SK-N-SH (cell line): Measurements from ENCODE around the gene PRKCB. TPM values are rescaled to one million over a fixed set of nuclear protein-coding genes. Genes with fewer than 3 reads are reported as not detected.

Source experiments
- CTCF ChIA-PET: fragments of 300-600, 350-600 bp; formaldehyde crosslinking; extraction: SDS; loops from one replicate; lab custom pipeline; 2021; lab: Yijun Ruan, JAX
- POLR2A ChIA-PET: fragments of 350-600 bp; sonication (Branson Sonifier 250); formaldehyde crosslinking; extraction: SDS; loops from one replicate; lab custom pipeline; 2020; ENCODE audit warnings: antibody characterized with exemption, inconsistent platforms; lab: Yijun Ruan, JAX
- DNase-seq: peaks from one replicate; pipeline ENCODE4 v3.0.0; 2012
- H2AFZ ChIP-seq: fragments of 200-600 bp; sonication (generic); 2 replicates; pipeline ENCODE4 v1.8.1; 2016; ENCODE audit warnings: antibody characterized with exemption, mild to moderate bottlenecking, low read depth
- H3F3A ChIP-seq: fragments of 200-600 bp; sonication (generic); replicated peaks from 2 replicates; pipeline ENCODE3; 2016; ENCODE audit warnings: antibody characterized with exemption, mild to moderate bottlenecking; ENCODE audit not compliant: insufficient read depth
- H3K27ac ChIP-seq, 2 experiments: fragments of 200-500 bp in 1 of 2; fragments of 200-600 bp in 1 of 2; sonication (Bioruptor generic) in 1 of 2; sonication (generic), shearing (Covaris generic) in 1 of 2; 2 replicates each; pipeline versions ENCODE4 v1.5.1 to v1.6.1; 2014 to 2016; ENCODE audit warnings: low read depth in 2 of 2, inconsistent platforms in 1 of 2, low read length in 1 of 2, mild to moderate bottlenecking in 1 of 2, mixed read lengths in 1 of 2
- H3K27me3 ChIP-seq: fragments of 200-600 bp; sonication (generic), shearing (Covaris generic); 2 replicates; pipeline ENCODE4 v1.6.1; 2016; ENCODE audit warnings: mixed run types; ENCODE audit not compliant: insufficient read depth
- H3K36me3 ChIP-seq, 2 experiments: fragments of 200-500 bp in 1 of 2; fragments of 200-600 bp in 1 of 2; sonication (Bioruptor generic) in 1 of 2; sonication (generic) in 1 of 2; replicated peaks in 1 of 2; 2 replicates each; pipeline versions ENCODE3 to v1.5.1; 2014 to 2016; ENCODE audit warnings: low read length in 1 of 2, mild to moderate bottlenecking in 1 of 2; ENCODE audit not compliant: insufficient read depth in 2 of 2, control insufficient read depth in 1 of 2
- H3K4me1 ChIP-seq, 2 experiments: fragments of 200-500 bp in 1 of 2; fragments of 200-600 bp in 1 of 2; sonication (Bioruptor generic) in 1 of 2; sonication (generic), shearing (Covaris generic) in 1 of 2; 2 replicates each; pipeline versions ENCODE4 v1.5.1 to v1.6.1; 2014 to 2016; ENCODE audit warnings: low read depth in 1 of 2, low read length in 1 of 2, mixed run types in 1 of 2; ENCODE audit not compliant: insufficient read depth in 2 of 2, control insufficient read depth in 1 of 2
- H3K4me2 ChIP-seq: fragments of 200-600 bp; sonication (generic), shearing (Covaris generic); 2 replicates; pipeline ENCODE4 v1.6.1; 2017; ENCODE audit warnings: mixed run types
- H3K4me3 ChIP-seq, 2 experiments: fragments of 200-500 bp in 1 of 2; fragments of 200-600 bp in 1 of 2; sonication (Bioruptor generic) in 1 of 2; sonication (generic), shearing (Covaris generic) in 1 of 2; 2 replicates each; pipeline versions ENCODE4 v1.5.1 to v1.8.1; 2014 to 2016; ENCODE audit warnings: low read depth in 2 of 2, inconsistent platforms in 1 of 2, low read length in 1 of 2, mild to moderate bottlenecking in 1 of 2, mixed read lengths in 1 of 2, moderate library complexity in 1 of 2
- H3K79me2 ChIP-seq: fragments of 200-600 bp; sonication (generic); 2 replicates; pipeline ENCODE4 v1.8.1; 2017; ENCODE audit warnings: mild to moderate bottlenecking; ENCODE audit not compliant: insufficient read depth
- H3K9ac ChIP-seq: fragments of 200-600 bp; sonication (generic); 2 replicates; pipeline ENCODE4 v1.6.1; 2017; ENCODE audit warnings: mixed run types
- H3K9me2 ChIP-seq: fragments of 200-600 bp; sonication (generic); 2 replicates; pipeline ENCODE4 v1.6.1; 2017; ENCODE audit warnings: mixed run types
- H3K9me3 ChIP-seq: fragments of 200-600 bp; sonication (generic); 2 replicates; pipeline ENCODE4 v1.6.1; 2017; ENCODE audit warnings: mixed run types, mild to moderate bottlenecking, moderate library complexity
- H4K20me1 ChIP-seq: fragments of 200-600 bp; sonication (generic); 2 replicates; pipeline ENCODE4 v1.6.1; 2017; ENCODE audit warnings: mild to moderate bottlenecking, mixed run types; ENCODE audit not compliant: insufficient read depth
- CHD2 ChIP-seq: fragments of 150-350 bp; IDR thresholded peaks from 2 replicates; pipeline ENCODE4 v1.6.1; 2018; ENCODE audit warnings: low read length; ENCODE audit not compliant: partially characterized antibody
- ELF1 ChIP-seq: IDR thresholded peaks from 2 replicates; pipeline ENCODE4 v1.4.0; 2012
- FOXJ3 ChIP-seq: sonication (generic); formaldehyde crosslinking; IDR thresholded peaks from 2 replicates; pipeline ENCODE4 v1.5.1; 2020; ENCODE audit warnings: mild to moderate bottlenecking, missing genetic modification reagents
- FOXM1 ChIP-seq: IDR thresholded peaks from 2 replicates; pipeline ENCODE4 v1.4.0; 2012; ENCODE audit warnings: low read depth, mild to moderate bottlenecking
- GATA2 ChIP-seq: sonication (generic); formaldehyde crosslinking; IDR thresholded peaks from 2 replicates; pipeline ENCODE4 v1.5.0; 2020; ENCODE audit warnings: mild to moderate bottlenecking, missing genetic modification reagents
- MEF2A ChIP-seq: IDR thresholded peaks from 2 replicates; pipeline ENCODE4 v1.4.0; 2012; ENCODE audit warnings: low read depth, borderline replicate concordance
- MXI1 ChIP-seq: IDR thresholded peaks from 2 replicates; pipeline ENCODE4 v1.6.1; 2012; ENCODE audit warnings: mild to moderate bottlenecking, low read depth, low read length, improper control_type of control experiment
- RAD21 ChIP-seq: IDR thresholded peaks from 2 replicates; pipeline ENCODE4 v1.6.1; 2012; ENCODE audit warnings: mild to moderate bottlenecking, low read length
- RFX5 ChIP-seq: IDR thresholded peaks from 2 replicates; pipeline ENCODE4 v1.6.1; 2012; ENCODE audit warnings: mild to moderate bottlenecking, improper control_type of control experiment, low read length
- SIN3A ChIP-seq: IDR thresholded peaks from 2 replicates; pipeline ENCODE4 v1.6.1; 2012; ENCODE audit warnings: low read depth, mild to moderate bottlenecking, low read length, moderate library complexity, borderline replicate concordance
- SMC3 ChIP-seq: IDR thresholded peaks from 2 replicates; pipeline ENCODE4 v1.6.1; 2012; ENCODE audit warnings: low read depth, low read length, improper control_type of control experiment
- TAF1 ChIP-seq: IDR thresholded peaks from 2 replicates; pipeline ENCODE4 v1.6.1; 2012; ENCODE audit warnings: low read depth, mild to moderate bottlenecking, low read length, moderate library complexity, borderline replicate concordance
- TEAD4 ChIP-seq: IDR thresholded peaks from 2 replicates; pipeline ENCODE4 v1.4.0; 2012; ENCODE audit warnings: mild to moderate bottlenecking, borderline replicate concordance; ENCODE audit not compliant: insufficient read depth
- YY1 ChIP-seq: IDR thresholded peaks from 2 replicates; pipeline ENCODE4 v1.4.0; 2012; ENCODE audit warnings: low read depth, mild to moderate bottlenecking
- WGBS: methylation state at CpG from one replicate; pipeline ENCODE4 v1.1.6; 2017; ENCODE audit warnings: low lambda C conversion rate; 5-methylcytosine and 5-hydroxymethylcytosine counted together
- polyA plus RNA-seq, 3 experiments: library from polyadenylated mRNA; depleted of rRNA; stranded (reverse); fragments of >200 nt; gene quantifications; 2 replicates each; pipeline ENCODE4 v1.2.3, GENCODE V29; 2012
- TF ChIP-seq, protein P1 (sequence below): IDR thresholded peaks from 2 replicates; pipeline ENCODE4 v1.4.0; 2012; ENCODE audit warnings: low read depth
- TF ChIP-seq, protein P2 (sequence below): fragments of 200-600 bp; sonication (generic); IDR thresholded peaks from 2 replicates; pipeline ENCODE4 v1.6.1; 2017; ENCODE audit warnings: antibody characterized with exemption, mild to moderate bottlenecking, moderate library complexity
- TF ChIP-seq, protein P3 (sequence below): IDR thresholded peaks from 2 replicates; pipeline ENCODE4 v1.4.0; 2012; ENCODE audit warnings: low read depth, borderline replicate concordance
- TF ChIP-seq, protein P4 (sequence below): fragments of 150-350 bp; IDR thresholded peaks from 2 replicates; pipeline ENCODE4 v1.6.1; 2016; ENCODE audit warnings: mild to moderate bottlenecking, low read depth, low read length
- TF ChIP-seq, protein P5 (sequence below): IDR thresholded peaks from 2 replicates; pipeline ENCODE4 v1.6.1; 2012; ENCODE audit warnings: mild to moderate bottlenecking, low read depth, low read length, moderate library complexity

The PRKCB gene
- polyA plus RNA-seq, 1 of the 3 experiments (the other 2 are of a cell fraction): 0.12 TPM

DNA sequence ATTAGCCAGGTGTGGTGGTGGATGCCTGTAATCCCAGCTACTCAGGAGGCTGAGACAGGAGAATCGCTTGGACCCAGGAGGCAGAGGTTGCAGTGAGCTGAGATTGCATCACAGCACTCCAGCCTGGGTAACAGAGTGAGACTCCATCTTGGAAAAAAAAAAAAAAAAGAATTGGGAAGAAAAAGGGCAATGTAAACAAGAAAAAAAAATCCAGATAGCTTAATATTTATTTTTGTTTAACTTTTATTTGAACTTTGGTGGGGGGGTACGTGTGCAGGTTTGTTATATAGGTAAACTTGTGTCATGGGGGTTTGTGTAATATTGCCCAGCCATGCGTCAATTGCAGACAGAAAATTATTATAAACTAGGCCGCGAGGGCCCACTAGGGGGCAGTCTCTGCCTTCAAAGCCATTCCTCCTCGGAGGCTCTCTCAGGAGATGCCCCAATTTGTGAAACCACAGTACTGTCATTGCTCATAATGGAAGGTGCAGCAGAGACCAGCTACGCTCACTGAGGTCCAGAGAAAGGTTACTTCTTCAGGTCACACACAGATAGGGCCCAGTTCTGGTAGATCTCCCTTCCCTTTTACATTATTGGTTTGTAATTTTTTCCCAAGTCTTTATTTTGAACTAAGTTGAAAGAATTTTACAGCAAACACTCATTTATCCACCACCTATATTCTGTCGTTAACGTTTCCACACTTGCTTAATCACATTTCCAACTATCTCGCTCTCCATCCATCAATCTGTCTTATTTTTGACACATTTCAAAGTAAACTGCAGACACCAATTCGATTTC lies 206.2 kb downstream of the PRKCB start:
- Histone ChIP-seq H3F3A (no peaks in the 10 kb centered on the region), H3K9ac (no peak overlapping the region), H3K79me2 (no peaks in the 10 kb centered on the region), H2AFZ (no peak overlapping the region), H3K27ac (no peak overlapping the region), H3K9me3 (no peaks in the 10 kb centered on the region), H3K4me2 (no peak overlapping the region), H3K27me3 (no peaks in the 10 kb centered on the region), H4K20me1 (no peaks in the 10 kb centered on the region), H3K4me3 (peak overlapping the region in 1 of 2 experiments; percentile 48; a peak in 1 of 4 replicates)
- 16% methylated on average over 10 of the region's 11 CpGs for WGBS
- ChIA-PET POLR2A (no interaction called here), CTCF (interaction anchor here (0.6 to 9.6 kb wide), 48 partner anchors 11 to 766 kb away, joined by 3 to 223 read pairs (median 3); partner anchors contain the start of genes CACNG3 and CHP2)
- TF ChIP-seq, protein P1, sequence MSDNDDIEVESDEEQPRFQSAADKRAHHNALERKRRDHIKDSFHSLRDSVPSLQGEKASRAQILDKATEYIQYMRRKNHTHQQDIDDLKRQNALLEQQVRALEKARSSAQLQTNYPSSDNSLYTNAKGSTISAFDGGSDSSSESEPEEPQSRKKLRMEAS: no peak
- TF ChIP-seq TEAD4 (no peak), MXI1 (no peak), SMC3 (peak; percentile 71), RAD21 (peak; percentile 86), GATA2 (CRISPR knock-in tag) (no peak), TAF1 (no peak), YY1 (no peak), CHD2 (no peak), RFX5 (no peak), MEF2A (no peak), FOXJ3 (no peak), SIN3A (no peak), ELF1 (no peak), FOXM1 (no peak)
- TF ChIP-seq, protein P2, sequence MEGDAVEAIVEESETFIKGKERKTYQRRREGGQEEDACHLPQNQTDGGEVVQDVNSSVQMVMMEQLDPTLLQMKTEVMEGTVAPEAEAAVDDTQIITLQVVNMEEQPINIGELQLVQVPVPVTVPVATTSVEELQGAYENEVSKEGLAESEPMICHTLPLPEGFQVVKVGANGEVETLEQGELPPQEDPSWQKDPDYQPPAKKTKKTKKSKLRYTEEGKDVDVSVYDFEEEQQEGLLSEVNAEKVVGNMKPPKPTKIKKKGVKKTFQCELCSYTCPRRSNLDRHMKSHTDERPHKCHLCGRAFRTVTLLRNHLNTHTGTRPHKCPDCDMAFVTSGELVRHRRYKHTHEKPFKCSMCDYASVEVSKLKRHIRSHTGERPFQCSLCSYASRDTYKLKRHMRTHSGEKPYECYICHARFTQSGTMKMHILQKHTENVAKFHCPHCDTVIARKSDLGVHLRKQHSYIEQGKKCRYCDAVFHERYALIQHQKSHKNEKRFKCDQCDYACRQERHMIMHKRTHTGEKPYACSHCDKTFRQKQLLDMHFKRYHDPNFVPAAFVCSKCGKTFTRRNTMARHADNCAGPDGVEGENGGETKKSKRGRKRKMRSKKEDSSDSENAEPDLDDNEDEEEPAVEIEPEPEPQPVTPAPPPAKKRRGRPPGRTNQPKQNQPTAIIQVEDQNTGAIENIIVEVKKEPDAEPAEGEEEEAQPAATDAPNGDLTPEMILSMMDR: peak; percentile 85
- TF ChIP-seq, protein P3, sequence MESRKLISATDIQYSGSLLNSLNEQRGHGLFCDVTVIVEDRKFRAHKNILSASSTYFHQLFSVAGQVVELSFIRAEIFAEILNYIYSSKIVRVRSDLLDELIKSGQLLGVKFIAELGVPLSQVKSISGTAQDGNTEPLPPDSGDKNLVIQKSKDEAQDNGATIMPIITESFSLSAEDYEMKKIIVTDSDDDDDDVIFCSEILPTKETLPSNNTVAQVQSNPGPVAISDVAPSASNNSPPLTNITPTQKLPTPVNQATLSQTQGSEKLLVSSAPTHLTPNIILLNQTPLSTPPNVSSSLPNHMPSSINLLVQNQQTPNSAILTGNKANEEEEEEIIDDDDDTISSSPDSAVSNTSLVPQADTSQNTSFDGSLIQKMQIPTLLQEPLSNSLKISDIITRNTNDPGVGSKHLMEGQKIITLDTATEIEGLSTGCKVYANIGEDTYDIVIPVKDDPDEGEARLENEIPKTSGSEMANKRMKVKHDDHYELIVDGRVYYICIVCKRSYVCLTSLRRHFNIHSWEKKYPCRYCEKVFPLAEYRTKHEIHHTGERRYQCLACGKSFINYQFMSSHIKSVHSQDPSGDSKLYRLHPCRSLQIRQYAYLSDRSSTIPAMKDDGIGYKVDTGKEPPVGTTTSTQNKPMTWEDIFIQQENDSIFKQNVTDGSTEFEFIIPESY: no peak
- TF ChIP-seq, protein P4, sequence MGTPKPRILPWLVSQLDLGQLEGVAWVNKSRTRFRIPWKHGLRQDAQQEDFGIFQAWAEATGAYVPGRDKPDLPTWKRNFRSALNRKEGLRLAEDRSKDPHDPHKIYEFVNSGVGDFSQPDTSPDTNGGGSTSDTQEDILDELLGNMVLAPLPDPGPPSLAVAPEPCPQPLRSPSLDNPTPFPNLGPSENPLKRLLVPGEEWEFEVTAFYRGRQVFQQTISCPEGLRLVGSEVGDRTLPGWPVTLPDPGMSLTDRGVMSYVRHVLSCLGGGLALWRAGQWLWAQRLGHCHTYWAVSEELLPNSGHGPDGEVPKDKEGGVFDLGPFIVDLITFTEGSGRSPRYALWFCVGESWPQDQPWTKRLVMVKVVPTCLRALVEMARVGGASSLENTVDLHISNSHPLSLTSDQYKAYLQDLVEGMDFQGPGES: no peak
- TF ChIP-seq, protein P5, sequence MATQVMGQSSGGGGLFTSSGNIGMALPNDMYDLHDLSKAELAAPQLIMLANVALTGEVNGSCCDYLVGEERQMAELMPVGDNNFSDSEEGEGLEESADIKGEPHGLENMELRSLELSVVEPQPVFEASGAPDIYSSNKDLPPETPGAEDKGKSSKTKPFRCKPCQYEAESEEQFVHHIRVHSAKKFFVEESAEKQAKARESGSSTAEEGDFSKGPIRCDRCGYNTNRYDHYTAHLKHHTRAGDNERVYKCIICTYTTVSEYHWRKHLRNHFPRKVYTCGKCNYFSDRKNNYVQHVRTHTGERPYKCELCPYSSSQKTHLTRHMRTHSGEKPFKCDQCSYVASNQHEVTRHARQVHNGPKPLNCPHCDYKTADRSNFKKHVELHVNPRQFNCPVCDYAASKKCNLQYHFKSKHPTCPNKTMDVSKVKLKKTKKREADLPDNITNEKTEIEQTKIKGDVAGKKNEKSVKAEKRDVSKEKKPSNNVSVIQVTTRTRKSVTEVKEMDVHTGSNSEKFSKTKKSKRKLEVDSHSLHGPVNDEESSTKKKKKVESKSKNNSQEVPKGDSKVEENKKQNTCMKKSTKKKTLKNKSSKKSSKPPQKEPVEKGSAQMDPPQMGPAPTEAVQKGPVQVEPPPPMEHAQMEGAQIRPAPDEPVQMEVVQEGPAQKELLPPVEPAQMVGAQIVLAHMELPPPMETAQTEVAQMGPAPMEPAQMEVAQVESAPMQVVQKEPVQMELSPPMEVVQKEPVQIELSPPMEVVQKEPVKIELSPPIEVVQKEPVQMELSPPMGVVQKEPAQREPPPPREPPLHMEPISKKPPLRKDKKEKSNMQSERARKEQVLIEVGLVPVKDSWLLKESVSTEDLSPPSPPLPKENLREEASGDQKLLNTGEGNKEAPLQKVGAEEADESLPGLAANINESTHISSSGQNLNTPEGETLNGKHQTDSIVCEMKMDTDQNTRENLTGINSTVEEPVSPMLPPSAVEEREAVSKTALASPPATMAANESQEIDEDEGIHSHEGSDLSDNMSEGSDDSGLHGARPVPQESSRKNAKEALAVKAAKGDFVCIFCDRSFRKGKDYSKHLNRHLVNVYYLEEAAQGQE: no peak
- TF ChIP-seq, all 33 proteins: peak for 3
- Histone ChIP-seq H3K9me2 (no peaks in the 10 kb centered on the region), H3K36me3 (no peaks in the 10 kb centered on the region), H3K4me1 (no peaks in the 10 kb centered on the region; a peak in 1 of 4 replicates)
- peak; percentile 75 for DNase-seq
